SK-N-SH (cell line): Measurements from ENCODE around the gene TMEM184A. TPM values are rescaled to one million over a fixed set of nuclear protein-coding genes. Genes with fewer than 3 reads are reported as not detected.
A peak's percentile ranks its signal among the peaks of the same experiment; 100 is the strongest.

Experiments
- CTCF ChIA-PET: fragments of 300-600, 350-600 bp; formaldehyde crosslinking; extraction: SDS; loops from one replicate; lab custom pipeline; 2021; lab: Yijun Ruan, JAX
- POLR2A ChIA-PET: fragments of 350-600 bp; sonication (Branson Sonifier 250); formaldehyde crosslinking; extraction: SDS; loops from one replicate; lab custom pipeline; 2020; ENCODE audit warnings: antibody characterized with exemption, inconsistent platforms; lab: Yijun Ruan, JAX
- DNase-seq: peaks from one replicate; pipeline ENCODE4 v3.0.0; 2012
- H2AFZ ChIP-seq: fragments of 200-600 bp; sonication (generic); 2 replicates; pipeline ENCODE4 v1.8.1; 2016; ENCODE audit warnings: antibody characterized with exemption, mild to moderate bottlenecking, low read depth
- H3F3A ChIP-seq: fragments of 200-600 bp; sonication (generic); replicated peaks from 2 replicates; pipeline ENCODE3; 2016; ENCODE audit warnings: antibody characterized with exemption, mild to moderate bottlenecking; ENCODE audit not compliant: insufficient read depth
- H3K27ac ChIP-seq, 2 experiments: fragments of 200-500 bp in 1 of 2; fragments of 200-600 bp in 1 of 2; sonication (Bioruptor generic) in 1 of 2; sonication (generic), shearing (Covaris generic) in 1 of 2; 2 replicates each; pipeline versions ENCODE4 v1.5.1 to v1.6.1; 2014 to 2016; ENCODE audit warnings: low read depth in 2 of 2, inconsistent platforms in 1 of 2, low read length in 1 of 2, mild to moderate bottlenecking in 1 of 2, mixed read lengths in 1 of 2
- H3K27me3 ChIP-seq: fragments of 200-600 bp; sonication (generic), shearing (Covaris generic); 2 replicates; pipeline ENCODE4 v1.6.1; 2016; ENCODE audit warnings: mixed run types; ENCODE audit not compliant: insufficient read depth
- H3K36me3 ChIP-seq, 2 experiments: fragments of 200-500 bp in 1 of 2; fragments of 200-600 bp in 1 of 2; sonication (Bioruptor generic) in 1 of 2; sonication (generic) in 1 of 2; replicated peaks in 1 of 2; 2 replicates each; pipeline versions ENCODE3 to v1.5.1; 2014 to 2016; ENCODE audit warnings: low read length in 1 of 2, mild to moderate bottlenecking in 1 of 2; ENCODE audit not compliant: insufficient read depth in 2 of 2, control insufficient read depth in 1 of 2
- H3K4me1 ChIP-seq, 2 experiments: fragments of 200-500 bp in 1 of 2; fragments of 200-600 bp in 1 of 2; sonication (Bioruptor generic) in 1 of 2; sonication (generic), shearing (Covaris generic) in 1 of 2; 2 replicates each; pipeline versions ENCODE4 v1.5.1 to v1.6.1; 2014 to 2016; ENCODE audit warnings: low read depth in 1 of 2, low read length in 1 of 2, mixed run types in 1 of 2; ENCODE audit not compliant: insufficient read depth in 2 of 2, control insufficient read depth in 1 of 2
- H3K4me2 ChIP-seq: fragments of 200-600 bp; sonication (generic), shearing (Covaris generic); 2 replicates; pipeline ENCODE4 v1.6.1; 2017; ENCODE audit warnings: mixed run types
- H3K4me3 ChIP-seq, 2 experiments: fragments of 200-500 bp in 1 of 2; fragments of 200-600 bp in 1 of 2; sonication (Bioruptor generic) in 1 of 2; sonication (generic), shearing (Covaris generic) in 1 of 2; 2 replicates each; pipeline versions ENCODE4 v1.5.1 to v1.8.1; 2014 to 2016; ENCODE audit warnings: low read depth in 2 of 2, inconsistent platforms in 1 of 2, low read length in 1 of 2, mild to moderate bottlenecking in 1 of 2, mixed read lengths in 1 of 2, moderate library complexity in 1 of 2
- H3K79me2 ChIP-seq: fragments of 200-600 bp; sonication (generic); 2 replicates; pipeline ENCODE4 v1.8.1; 2017; ENCODE audit warnings: mild to moderate bottlenecking; ENCODE audit not compliant: insufficient read depth
- H3K9ac ChIP-seq: fragments of 200-600 bp; sonication (generic); 2 replicates; pipeline ENCODE4 v1.6.1; 2017; ENCODE audit warnings: mixed run types
- H3K9me2 ChIP-seq: fragments of 200-600 bp; sonication (generic); 2 replicates; pipeline ENCODE4 v1.6.1; 2017; ENCODE audit warnings: mixed run types
- H3K9me3 ChIP-seq: fragments of 200-600 bp; sonication (generic); 2 replicates; pipeline ENCODE4 v1.6.1; 2017; ENCODE audit warnings: mixed run types, mild to moderate bottlenecking, moderate library complexity
- H4K20me1 ChIP-seq: fragments of 200-600 bp; sonication (generic); 2 replicates; pipeline ENCODE4 v1.6.1; 2017; ENCODE audit warnings: mild to moderate bottlenecking, mixed run types; ENCODE audit not compliant: insufficient read depth
- CHD2 ChIP-seq: fragments of 150-350 bp; IDR thresholded peaks from 2 replicates; pipeline ENCODE4 v1.6.1; 2018; ENCODE audit warnings: low read length; ENCODE audit not compliant: partially characterized antibody
- EP300 ChIP-seq, 2 experiments: IDR thresholded peaks; 2 replicates each; pipeline versions ENCODE4 v1.4.0 to v1.6.1; 2012; ENCODE audit warnings: borderline replicate concordance in 1 of 2, low read depth in 1 of 2, low read length in 1 of 2
- EZH2phosphoT487 ChIP-seq: fragments of 200-600 bp; sonication (generic); IDR thresholded peaks from 2 replicates; pipeline ENCODE4 v1.6.1; 2017; ENCODE audit warnings: low read depth, mixed run types, mild to moderate bottlenecking, antibody characterized with exemption, moderate library complexity, borderline replicate concordance
- FOSL2 ChIP-seq: IDR thresholded peaks from 2 replicates; pipeline ENCODE4 v1.4.0; 2012; ENCODE audit warnings: low read depth, mild to moderate bottlenecking, moderate library complexity, borderline replicate concordance
- FOXM1 ChIP-seq: IDR thresholded peaks from 2 replicates; pipeline ENCODE4 v1.4.0; 2012; ENCODE audit warnings: low read depth, mild to moderate bottlenecking
- GABPA ChIP-seq: IDR thresholded peaks from 2 replicates; pipeline ENCODE4 v1.4.0; 2012; ENCODE audit warnings: low read depth, mild to moderate bottlenecking
- GATA2 ChIP-seq: sonication (generic); formaldehyde crosslinking; IDR thresholded peaks from 2 replicates; pipeline ENCODE4 v1.5.0; 2020; ENCODE audit warnings: mild to moderate bottlenecking, missing genetic modification reagents
- IRF3 ChIP-seq: fragments of 150-350 bp; IDR thresholded peaks from 2 replicates; pipeline ENCODE4 v1.6.1; 2016; ENCODE audit warnings: mild to moderate bottlenecking, low read depth, low read length
- NRF1 ChIP-seq: IDR thresholded peaks from 2 replicates; pipeline ENCODE4 v1.6.1; 2012; ENCODE audit warnings: low read depth, mild to moderate bottlenecking, low read length
- PBX3 ChIP-seq: IDR thresholded peaks from 2 replicates; pipeline ENCODE4; 2012
- RCOR1 ChIP-seq: fragments of 150-350 bp; IDR thresholded peaks from 2 replicates; pipeline ENCODE4 v1.6.1; 2017; ENCODE audit warnings: antibody characterized with exemption, low read length
- REST ChIP-seq: IDR thresholded peaks from 2 replicates; pipeline ENCODE4 v1.6.1; 2012; ENCODE audit warnings: mild to moderate bottlenecking, low read depth, low read length, moderate library complexity
- RFX5 ChIP-seq: IDR thresholded peaks from 2 replicates; pipeline ENCODE4 v1.6.1; 2012; ENCODE audit warnings: mild to moderate bottlenecking, improper control_type of control experiment, low read length
- SIN3A ChIP-seq: IDR thresholded peaks from 2 replicates; pipeline ENCODE4 v1.6.1; 2012; ENCODE audit warnings: low read depth, mild to moderate bottlenecking, low read length, moderate library complexity, borderline replicate concordance
- USF1 ChIP-seq: IDR thresholded peaks from 2 replicates; pipeline ENCODE4 v1.4.0; 2012; ENCODE audit warnings: low read depth, borderline replicate concordance
- USF2 ChIP-seq: fragments of 150-350 bp; IDR thresholded peaks from 2 replicates; pipeline ENCODE4 v1.6.1; 2017; ENCODE audit warnings: antibody characterized with exemption, low read length, low read depth, borderline replicate concordance
- YY1 ChIP-seq: IDR thresholded peaks from 2 replicates; pipeline ENCODE4 v1.4.0; 2012; ENCODE audit warnings: low read depth, mild to moderate bottlenecking
- WGBS: methylation state at CpG from one replicate; pipeline ENCODE4 v1.1.6; 2017; ENCODE audit warnings: low lambda C conversion rate; 5-methylcytosine and 5-hydroxymethylcytosine counted together
- polyA plus RNA-seq, 3 experiments: library from polyadenylated mRNA; depleted of rRNA; stranded (reverse); fragments of >200 nt; gene quantifications; 2 replicates each; pipeline ENCODE4 v1.2.3, GENCODE V29; 2012

TMEM184A gene
- polyA plus RNA-seq, 1 of the 3 experiments (the other 2 are of a cell fraction), result 1.5 TPM

GRCh38 chr7:1597066-1597760 lies 41.2 kb upstream of the TMEM184A start (continued):
- TF ChIP-seq IRF3 (no peak), EP300 (IDR thresholded peaks at IDR 0.05; ENCODE audit: borderline replicate concordance in 1 of 2, low read depth in 1 of 2, low read length in 1 of 2) (no peak), NRF1 (no peak), GABPA (no peak)

- Histone ChIP-seq H3K9ac (no peak overlapping the region), H2AFZ (no peak overlapping the region), H3K27ac (peak overlapping the region in 1 of 2 experiments; percentile 89; a peak in 2 of 4 replicates), H3K9me3 (no peaks in the 10 kb centered on the region), H3K4me1 (peaks cover 0 to 81% of the 10 kb centered on the region in 2 experiments; a peak in 1 of 4 replicates), H3K27me3 (peaks cover 48% of the 10 kb centered on the region), H3K36me3 (no peaks in the 10 kb centered on the region), H3F3A (no peaks in the 10 kb centered on the region), H3K4me3 (peak overlapping the region in 1 of 2 experiments; percentile 6; a peak in 1 of 4 replicates), H4K20me1 (no peaks in the 10 kb centered on the region), H3K4me2 (no peak overlapping the region), H3K9me2 (no peaks in the 10 kb centered on the region), H3K79me2 (no peaks in the 10 kb centered on the region)
- WGBS, result 45% methylated on average over 37 of the region's 39 CpGs
- CTCF ChIA-PET, result interaction anchor here (0.5 to 4.7 kb wide), 10 partner anchors 8 to 117 kb away, joined by 3 to 19 read pairs (median 3); no protein-coding TSS in a partner anchor
- peak; percentile 88 for DNase-seq
- POLR2A ChIA-PET, result interaction anchor here (1.0 to 3.3 kb wide), 3 partner anchors 10 to 52 kb away, joined by 4 to 19 read pairs (median 12); no protein-coding TSS in a partner anchor
- TF ChIP-seq REST, result no peak
- no peak for TF ChIP-seq FOSL2
- TF ChIP-seq USF1, result no peak
- no peak for TF ChIP-seq IRF3
- peak in 1 of 2 experiments; percentile 85; a peak in 2 of 4 replicates for TF ChIP-seq EP300 (IDR thresholded peaks at IDR 0.05; ENCODE audit: borderline replicate concordance in 1 of 2, low read depth in 1 of 2, low read length in 1 of 2)
- TF ChIP-seq SIN3A, result no peak
- TF ChIP-seq EZH2phosphoT487, result no peak
- TF ChIP-seq NRF1, result no peak
- TF ChIP-seq FOXM1, result no peak
- peak; percentile 67 for TF ChIP-seq RCOR1
- no peak for TF ChIP-seq PBX3
- TF ChIP-seq YY1, result no peak
- peak; percentile 32 for TF ChIP-seq CHD2
- TF ChIP-seq GABPA, result no peak
- TF ChIP-seq RFX5, result peak; percentile 78; the same call in 1 of the 2 replicates
- TF ChIP-seq GATA2, result peak; percentile 99
- TF ChIP-seq USF2, result no peak
Measured at GRCh38 chr7:1596181-1597043, 40.4 kb upstream of the TMEM184A start.
